Fibroblast of skin of left quadriceps (primary cell): ENCODE measurements around the gene SNX18.

ENCODE experiments used
- DNase-seq, 2 experiments: peaks; one replicate each; pipeline ENCODE4 v3.0.0-alpha.2; 2013; ENCODE audit warnings: low read depth in 2 of 2

The SNX18 gene

DNA sequence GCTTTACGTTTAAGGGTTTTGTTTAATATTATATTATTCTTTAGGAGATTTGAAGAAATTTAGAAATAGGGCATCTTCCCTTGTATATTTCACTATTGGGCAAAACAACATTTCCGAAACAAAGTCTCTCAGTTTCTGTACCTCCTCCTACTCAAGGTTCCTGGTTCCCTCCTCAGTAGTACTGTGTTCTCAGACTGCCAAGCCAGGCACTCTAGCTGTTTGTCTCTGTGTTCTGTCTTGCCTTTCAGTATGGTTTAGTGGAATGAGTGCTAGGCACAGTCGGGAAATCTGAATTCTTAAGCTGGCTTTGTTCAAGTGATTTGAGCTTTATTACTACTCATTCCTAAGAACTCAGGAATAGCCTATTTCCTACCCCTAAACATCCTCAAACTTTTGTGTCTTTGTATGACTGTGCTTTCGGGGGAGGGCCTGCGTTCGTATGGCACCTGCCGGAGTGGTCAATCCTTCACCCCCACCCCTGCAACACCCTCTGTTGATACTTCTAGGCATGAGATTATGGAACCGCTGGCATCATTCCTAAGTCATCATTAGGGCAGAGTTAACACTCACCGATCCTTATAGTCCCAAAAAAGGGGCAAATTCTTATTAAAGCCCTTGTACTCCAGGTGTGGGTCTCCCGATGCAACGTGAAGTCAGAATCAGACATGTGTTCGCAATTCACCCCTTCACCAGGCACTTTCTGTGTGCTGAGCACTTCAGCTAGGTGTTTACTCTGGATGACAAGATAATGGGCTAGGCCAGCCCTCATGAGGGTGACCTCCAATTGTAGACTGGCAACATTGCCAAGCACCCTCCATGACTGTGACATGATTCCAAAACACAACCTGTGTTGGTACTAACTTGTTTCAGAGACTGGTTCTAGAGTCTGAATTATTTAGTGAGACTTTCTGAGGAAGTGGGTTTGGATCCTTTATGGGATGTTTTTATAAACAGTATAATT lies 24.5 kb downstream of the SNX18 start:
- no peak for DNase-seq

DNA sequence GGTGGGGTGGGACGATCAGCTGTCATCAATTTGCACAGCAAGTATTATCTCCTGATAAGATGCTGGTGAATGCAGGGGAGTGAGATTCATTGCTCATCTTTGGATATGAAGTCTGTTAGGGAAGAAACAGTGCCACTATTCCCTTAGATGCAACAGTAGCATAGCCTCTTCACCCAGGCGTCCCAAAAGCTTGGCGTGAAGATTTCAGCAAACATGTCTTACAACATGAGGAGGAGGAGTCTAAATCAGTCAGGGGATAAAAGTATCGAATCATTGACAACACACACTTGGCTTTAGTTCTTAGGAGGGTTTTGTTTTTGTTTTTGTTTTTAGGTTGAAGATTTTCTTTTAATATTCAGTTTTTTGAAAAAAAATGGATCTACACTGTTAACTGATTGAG lies 26.5 kb downstream of the SNX18 start:
- DNase-seq = no peak

DNA sequence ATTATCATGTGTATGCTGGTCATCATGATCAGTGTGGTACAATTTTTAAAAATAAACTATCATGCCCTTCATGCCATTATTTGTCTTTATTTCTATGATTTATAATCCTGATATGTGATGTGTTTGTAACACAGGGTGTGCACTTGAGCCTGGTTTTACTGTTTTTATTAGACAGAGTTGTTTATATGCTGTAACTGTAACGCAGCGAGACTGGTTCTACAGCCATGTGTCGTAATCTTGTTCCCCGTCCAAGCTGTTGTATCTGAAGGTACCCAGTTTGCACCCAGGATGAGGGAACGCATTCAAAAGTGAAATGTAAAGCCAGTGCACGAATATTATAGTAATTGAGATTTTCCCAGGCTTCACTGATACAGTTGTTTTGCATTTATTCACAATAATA lies 28.2 kb downstream of the SNX18 start:
- no peak for DNase-seq

GRCh38 chr5:54547711-54548250 lies 30.2 kb downstream of the SNX18 start:
- peak; percentile 72 to 74 for DNase-seq

DNA sequence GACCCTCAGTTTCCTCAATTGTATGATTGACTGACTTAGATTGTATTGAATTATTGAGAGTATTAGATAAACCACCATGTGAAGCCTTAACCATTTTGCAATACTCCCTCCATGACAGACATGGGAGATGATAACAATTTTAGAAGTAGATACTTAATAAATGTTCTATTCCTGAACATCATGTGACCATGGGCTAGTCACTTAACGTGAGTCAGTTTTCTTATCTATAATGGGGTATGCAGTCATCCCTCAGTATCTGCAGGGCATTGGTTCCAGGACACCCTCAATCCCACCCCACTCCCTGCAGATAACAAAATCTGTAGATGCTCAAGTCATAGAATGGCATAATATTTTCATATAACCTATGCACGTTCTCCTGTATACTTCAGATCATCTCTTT lies 31.0 kb downstream of the SNX18 start:
- no peak for DNase-seq

GRCh38 chr5:54551292-54551691 lies 33.7 kb downstream of the SNX18 start:
- no peak for DNase-seq

DNA sequence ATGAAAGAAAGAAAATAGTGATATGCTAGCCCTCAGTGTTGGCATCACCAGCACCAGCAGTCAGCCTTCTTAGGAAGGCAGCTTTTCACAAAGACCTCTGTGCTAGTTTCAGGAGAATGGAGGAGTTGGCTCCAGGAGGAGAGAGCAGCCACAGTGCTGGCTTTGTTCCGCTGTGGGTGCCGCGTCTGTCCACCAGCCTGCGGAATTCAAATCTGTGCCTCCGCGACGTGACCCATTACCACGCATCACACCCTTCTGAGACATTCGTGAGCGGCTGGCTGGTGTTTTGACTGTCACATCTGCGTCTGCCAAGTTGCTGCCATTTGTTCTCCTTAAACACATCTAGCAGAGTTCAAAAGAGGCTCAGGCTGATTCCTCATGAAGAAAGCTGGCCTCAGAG lies 34.4 kb downstream of the SNX18 start:
- no peak for DNase-seq

GRCh38 chr5:54552446-54552845 lies 34.9 kb downstream of the SNX18 start:
- no peak for DNase-seq

GRCh38 chr5:54553659-54554207 lies 36.2 kb downstream of the SNX18 start:
- no peak for DNase-seq

- peak; percentile 25 to 26 for DNase-seq
Observed at GRCh38 chr5:54556141-54556540, 38.6 kb downstream of the SNX18 start.

GRCh38 chr5:54558362-54558761 lies 40.8 kb downstream of the SNX18 start:
- no peak for DNase-seq

DNA sequence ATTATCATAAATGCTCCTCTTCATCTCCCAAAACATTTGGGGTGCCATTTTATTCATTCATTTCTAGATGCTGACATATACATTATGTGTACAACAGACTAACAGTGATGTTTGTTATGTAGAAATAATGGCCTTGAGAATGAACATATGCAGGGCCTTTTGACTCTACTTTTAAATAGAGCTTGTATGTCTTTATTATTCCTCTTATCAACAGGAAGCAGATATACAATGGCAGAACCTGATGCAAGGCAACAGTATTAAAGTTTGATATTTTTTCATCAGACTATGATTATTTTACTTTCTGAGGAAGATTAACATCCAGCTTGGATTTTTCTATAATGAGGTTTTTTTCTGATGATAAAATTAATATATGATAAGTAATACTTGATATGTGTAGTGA lies 44.1 kb downstream of the SNX18 start:
- no peak for DNase-seq

DNA sequence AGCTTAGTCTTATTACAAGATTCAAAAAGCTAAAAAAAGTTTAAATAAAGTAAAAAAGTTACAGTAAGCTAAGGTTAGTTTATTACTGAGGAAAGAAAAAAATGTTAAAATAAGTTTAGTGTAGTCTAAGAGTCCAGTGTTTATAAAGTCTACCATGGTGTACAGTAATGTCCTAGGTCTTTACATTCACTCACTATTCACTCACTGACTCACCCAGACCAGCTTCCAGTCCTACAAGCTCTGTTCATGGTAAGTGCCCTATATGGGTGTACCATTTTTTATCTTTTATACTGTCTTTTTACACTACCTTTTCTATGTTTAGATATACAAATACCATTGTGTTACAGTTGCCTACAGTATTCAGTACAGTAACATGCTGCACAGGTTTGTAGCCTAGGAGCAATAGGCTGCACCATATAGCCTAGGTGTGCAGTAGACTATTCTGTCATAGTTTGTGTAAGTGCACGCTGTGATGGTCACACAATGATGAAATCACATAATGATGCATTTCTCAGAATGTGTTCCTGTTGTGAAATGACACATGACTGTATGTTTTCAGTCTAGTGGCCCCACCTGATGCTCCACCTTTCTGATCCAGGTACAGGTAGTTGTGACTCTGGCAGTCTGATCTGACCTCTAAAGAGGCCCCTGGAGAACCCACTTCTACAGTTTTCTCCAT lies 45.7 kb downstream of the SNX18 start:
- no peak for DNase-seq

DNA sequence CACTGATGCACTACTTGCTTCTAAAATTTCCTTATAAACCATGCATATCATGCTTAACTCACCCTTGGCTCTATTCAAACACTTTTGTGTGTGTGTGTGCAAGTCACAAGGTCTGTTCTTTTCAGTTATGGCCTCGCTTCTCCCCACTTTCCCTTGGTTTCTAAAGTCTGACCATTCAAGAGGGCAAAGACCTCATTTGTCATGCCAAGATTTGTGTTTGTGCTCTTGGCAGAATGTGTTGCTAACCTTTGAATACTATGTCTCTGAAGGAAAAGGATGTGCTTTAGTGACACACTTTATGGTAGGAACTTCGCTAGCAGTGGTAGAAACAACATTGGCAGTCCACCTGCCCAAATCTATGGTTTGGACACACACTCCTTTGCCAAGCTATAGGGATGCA lies 50.4 kb downstream of the SNX18 start:
- no peak for DNase-seq

GRCh38 chr5:54570916-54571315 lies 53.4 kb downstream of the SNX18 start:
- DNase-seq = peak; percentile 28 to 30

DNA sequence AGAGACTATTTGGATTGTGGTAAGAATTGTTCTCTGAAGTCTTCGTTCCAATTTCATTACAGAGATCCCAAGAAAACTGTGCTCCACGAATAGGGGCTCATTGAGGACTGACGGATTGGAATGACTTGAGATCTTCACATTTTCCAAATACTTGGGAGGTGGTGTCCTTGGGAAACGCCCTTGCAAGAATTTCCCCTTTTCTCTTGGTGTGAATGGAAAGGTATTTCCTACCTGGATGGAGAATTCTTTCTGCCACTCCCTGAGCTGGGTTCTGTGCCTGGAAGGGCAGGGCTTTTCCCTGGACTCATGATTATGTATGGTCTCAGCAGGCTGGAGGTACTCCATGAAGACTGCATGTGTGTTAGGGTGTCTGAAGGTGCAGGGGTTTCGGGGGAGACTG lies 53.9 kb downstream of the SNX18 start:
- DNase-seq = no peak

- no peak for DNase-seq
Observed at GRCh38 chr5:54573812-54574489, 56.4 kb downstream of the SNX18 start.

- DNase-seq = no peak
Observed at GRCh38 chr5:54577528-54577927, 60.0 kb downstream of the SNX18 start.

- DNase-seq = no peak
Observed at GRCh38 chr5:54577937-54578653, 60.5 kb downstream of the SNX18 start.

- no peak for DNase-seq
Observed at GRCh38 chr5:54579591-54580295, 62.2 kb downstream of the SNX18 start.
